Measurements from ENCODE around the gene PMPCB. TPM values are rescaled to one million over a fixed set of nuclear protein-coding genes. Genes with fewer than 3 reads are reported as not detected.
A peak's percentile ranks its signal among the peaks of the same experiment; 100 is the strongest.
"Not testable (repeated sequence)": the region's sequence is repeated elsewhere in the genome, so short reads cannot be mapped to it uniquely, and the experiment has no call there.

PMPCB gene, protein sequence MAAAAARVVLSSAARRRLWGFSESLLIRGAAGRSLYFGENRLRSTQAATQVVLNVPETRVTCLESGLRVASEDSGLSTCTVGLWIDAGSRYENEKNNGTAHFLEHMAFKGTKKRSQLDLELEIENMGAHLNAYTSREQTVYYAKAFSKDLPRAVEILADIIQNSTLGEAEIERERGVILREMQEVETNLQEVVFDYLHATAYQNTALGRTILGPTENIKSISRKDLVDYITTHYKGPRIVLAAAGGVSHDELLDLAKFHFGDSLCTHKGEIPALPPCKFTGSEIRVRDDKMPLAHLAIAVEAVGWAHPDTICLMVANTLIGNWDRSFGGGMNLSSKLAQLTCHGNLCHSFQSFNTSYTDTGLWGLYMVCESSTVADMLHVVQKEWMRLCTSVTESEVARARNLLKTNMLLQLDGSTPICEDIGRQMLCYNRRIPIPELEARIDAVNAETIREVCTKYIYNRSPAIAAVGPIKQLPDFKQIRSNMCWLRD
- 61.9 TPM for total RNA-seq

DNA sequence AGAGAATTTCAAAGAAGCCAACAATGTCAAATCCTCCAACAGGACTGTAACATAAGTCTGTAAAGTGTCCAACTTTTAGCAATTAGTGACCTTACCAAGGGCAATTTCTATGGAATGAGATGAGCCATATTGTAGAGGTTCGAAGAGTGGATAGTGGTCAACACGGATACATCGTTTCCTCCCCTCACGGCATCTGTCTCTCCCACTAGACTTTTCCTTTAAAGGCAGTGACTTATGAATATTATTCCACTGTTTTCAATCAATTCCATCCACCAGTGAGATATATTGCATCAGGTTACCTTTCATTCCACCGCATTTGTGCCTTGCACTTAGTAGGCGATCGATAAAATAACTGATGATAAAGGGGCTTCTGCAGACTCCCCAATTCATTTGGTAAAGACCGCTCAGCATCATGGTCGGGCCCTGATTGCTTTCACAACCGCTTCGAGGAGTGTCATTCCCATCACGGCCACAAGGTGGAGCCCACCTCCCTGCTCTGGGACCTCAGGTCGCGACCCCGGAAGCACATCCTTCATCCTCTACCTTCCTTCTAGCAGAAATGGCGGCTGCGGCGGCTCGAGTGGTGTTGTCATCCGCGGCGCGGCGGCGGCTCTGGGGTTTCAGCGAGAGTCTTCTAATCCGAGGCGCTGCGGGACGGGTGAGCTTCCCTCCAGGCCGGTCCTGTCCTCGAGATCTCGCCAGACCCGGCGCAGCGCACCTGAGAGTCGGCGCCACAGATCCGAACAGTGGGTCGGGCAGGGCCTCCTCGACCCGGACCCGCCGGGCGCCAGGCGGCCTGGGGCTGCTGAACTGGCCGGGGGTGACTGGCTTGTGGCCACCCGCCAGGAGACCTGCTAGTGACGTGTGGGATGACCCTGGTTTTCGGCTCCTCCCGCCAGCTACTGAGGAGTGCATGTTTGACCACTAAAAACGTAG, at the start of gene PMPCB:
PMPCB (plus strand) TSS at position 535 of the 936 bp plus-strand sequence; CDS start at position 560, 25 bp downstream.
- peak; percentile 90 for DNase-seq

DNA sequence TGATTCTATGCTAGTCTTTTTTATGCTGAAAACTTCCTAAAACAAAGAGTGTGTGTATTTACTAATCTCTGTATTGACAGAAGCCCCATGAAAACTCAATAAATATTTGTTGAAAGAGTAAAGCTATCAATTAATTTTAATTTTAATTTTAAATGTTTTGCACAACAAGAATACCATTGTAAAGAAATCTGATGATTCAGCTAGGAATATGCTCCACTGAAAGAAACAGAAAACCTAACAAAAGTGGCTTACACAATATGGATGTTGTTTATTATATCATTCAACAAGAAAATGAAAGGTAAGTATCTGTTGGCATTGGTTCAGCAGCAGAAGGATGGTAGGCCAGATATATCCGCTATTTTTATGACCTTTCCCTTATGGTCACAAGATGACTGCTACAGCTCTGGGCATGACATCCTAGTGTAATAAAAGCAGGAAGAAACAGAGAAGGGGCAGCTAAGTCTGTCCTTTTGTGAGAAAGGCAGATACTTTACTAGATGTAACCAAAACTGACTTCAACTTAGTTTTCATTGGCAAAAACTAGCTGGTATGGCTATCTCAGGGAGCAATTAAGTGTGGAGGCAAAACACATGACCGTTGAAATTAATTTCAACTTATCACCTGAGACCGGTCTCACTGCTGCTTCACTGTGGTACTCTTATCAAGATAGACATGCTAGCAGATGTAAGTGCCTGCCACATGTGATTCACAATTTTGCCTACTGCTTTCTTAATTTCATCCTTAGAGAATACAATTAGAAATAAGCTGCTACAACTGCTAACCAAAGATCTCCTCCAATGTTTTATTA, 43.3 kb upstream of the PMPCB start:
- not testable (repeated sequence) for DNase-seq

DNA sequence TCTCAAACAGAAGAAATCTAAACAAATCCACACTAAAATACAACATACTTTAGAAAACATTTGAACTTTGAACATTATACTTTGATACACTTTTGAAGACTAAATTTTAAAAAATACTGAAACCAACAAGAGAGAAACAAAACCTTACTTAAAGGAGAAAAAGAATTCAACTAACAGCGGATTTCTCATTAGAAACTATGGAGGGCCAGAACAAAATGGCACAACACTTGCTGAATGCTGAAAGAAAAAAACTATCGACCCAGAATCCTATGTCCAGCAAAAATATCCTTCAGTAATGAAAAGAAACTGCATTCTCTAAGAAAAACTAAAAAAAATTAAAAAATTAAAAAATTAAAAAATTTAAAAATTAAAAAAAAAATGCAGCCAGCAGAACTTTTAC, 33.2 kb upstream of the PMPCB start:
- not testable (repeated sequence) for DNase-seq

DNA sequence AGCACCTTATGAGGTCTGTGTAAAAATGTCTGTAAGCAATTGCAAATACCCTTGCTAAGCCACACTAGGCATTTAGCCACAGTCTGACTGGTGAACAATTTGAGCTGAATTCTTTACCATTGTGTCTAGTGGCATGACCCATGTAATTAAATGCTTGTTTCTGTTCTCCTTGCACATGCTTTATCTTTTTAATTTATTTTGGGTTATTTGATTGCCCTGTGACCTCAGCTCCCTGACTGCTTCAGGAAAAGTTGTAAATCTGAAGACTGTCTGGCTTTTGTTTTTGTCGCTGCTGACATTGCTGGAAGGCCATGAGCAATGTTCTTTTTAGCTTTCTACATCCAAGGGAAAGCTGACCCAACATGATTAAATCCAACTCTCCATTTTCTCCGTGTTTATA, 31.0 kb upstream of the PMPCB start:
- DNase-seq: not testable (repeated sequence)

DNA sequence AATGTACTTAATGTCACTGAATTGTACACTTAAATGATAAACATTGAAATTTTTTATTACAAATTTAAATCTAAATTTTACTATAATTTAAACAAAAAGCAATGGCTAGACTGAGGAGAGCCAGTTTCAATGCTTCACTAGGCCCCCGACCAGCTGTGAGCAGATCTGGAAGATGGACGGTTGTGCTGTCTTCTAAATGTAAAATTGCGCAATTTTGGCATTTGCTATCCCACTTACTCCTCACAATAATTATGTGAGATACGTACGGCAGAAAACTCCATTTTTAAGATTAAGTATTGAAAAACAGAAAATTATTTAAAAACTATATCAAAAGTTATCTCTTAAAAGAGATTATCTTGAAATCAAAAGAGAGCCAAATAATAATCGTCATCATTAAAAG, 23.9 kb upstream of the PMPCB start:
- DNase-seq: not testable (repeated sequence)

DNA sequence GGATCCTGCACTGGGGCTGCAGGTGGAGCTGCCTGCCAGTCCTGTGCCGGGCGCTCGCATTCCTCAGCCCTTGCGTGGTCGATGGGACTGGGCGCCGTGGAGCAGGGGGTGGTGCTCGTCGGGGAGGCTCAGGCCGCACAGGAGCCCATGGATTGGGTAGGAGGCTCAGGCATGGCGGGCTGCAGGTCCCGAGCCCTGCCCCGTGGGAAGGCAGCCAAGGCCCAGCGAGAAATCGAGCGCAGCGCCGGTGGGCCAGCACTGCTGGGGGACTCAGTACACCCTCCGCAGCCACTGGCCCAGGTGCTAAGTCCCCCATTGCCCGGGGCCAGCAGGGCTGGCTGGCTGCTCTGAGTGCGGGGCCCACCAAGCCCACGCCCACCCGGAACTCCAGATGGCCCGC, 22.4 kb upstream of the PMPCB start:
- DNase-seq: not testable (repeated sequence)

DNA sequence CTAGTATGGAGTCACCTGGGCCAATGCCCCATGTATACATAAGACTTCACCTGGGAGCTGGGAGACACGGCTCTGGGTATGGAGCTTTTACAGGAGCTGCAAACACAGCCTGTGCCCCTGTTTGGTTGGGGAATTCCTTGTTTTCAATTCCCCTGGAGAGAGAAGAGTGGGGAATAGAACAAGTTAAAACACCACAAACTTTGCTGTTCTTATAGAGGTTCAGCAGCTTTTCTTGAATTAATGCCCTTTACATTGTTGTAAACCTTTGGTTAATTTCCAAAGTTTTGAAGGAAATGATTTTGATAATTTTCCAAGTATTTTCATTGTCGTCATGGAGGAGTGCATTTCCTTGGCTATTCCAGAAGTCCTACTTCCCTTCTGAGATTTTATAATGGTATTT, 19.0 kb upstream of the PMPCB start:
- DNase-seq: not testable (repeated sequence)

DNA sequence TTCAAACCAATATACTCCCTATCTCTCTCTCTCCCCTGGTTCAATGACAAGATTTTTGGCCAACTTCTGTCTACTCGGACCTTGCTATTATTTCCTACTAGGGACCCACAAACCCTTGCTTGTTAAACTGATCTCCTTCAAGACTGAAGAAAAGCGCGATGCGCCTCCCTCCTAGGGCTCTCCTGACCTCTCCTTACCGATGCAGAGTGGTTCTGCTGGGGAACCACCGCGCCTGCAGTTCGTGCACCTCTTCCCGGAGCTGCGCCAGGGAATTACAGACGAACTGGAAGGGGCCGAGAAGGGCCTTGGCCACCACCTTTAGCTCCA, 17.6 kb upstream of the PMPCB start:
- DNase-seq: peak; percentile 22

DNA sequence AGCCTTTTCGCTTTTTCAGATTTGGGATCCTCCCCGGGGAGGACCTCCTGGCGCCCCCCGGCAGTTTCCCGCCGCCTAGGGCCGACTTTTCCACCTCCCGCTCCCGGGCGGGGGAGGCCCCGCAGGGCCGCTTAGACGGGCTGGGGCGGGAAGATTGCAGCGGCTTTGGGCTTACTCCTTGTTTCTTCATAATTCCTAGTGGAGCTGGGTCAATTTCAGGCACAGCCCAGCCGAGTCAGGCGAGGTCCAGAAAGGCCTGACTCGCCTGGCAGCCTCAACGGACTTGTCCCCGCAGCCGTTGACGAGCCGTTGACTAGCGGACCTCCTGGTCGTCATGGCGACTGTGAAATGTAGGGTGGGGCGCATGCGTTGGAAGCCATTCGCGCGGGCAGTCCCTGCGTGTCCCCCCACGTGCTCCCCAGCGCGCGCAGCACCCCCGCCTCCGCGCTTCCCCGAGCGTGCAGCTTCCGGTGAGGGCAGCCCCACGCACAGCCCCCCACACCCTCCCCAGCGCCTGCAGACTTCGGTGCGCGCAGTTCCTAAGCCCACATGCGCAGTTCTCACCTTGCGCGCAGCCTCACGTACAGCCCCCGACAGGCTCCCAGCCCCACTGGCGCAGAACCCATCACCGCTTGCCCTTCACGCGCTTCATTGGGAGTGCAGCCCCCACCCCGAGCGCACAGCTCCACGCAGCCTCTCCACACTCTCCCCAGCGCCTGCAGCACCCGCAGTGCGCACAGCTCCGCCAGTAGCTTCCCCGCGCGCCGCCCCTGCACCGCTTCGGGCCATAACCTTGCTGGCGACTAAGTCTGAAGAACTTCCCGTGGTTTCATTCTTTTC, 17.1 kb upstream of the PMPCB start:
- DNase-seq: peak; percentile 70

DNA sequence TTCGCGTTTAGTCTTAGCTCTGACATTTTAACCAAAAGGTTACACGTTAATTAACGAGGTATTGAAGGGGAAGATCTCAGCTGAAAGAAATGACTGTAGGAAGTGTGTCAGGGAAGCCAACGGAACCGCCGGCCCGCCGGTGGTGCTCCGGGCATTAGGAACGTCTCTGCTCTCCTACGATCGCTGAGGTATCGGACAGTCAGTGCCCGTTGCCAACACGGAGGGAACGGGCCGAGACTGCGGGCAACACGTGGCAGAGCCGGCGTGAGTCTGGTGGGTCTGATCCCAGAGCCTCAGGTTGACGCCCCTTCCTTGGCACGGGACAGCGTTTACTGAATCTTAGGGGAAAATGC, 16.5 kb upstream of the PMPCB start:
- peak; percentile 37 for DNase-seq

DNA sequence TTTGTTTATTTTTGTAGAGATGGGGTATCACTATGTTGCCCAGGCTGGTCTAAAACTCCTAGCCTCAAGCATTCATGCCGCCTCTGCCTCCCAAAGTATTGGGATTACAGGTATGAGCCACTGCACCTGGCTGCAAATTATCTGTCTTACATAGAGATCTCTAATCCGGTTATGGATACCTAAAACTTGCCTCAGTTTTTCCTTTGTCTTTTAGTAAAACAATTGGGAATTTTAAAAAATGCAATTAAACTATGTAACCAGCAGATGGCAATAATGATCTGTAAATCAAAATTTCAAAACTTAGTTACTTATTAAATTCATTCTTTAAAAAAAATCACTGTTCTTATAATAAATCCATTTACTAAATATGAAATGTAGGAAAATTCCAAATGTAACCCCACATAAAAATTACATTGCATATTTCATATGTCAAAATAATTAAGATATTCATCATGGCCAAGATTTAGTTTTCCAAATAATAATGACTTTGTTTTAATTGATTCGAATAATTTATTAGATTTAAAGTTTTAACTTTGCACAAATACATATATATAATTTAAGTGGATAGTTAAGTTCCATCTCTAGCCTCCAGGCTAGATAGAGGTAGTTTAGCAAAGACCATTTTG, 14.3 kb upstream of the PMPCB start:
- not testable (repeated sequence) for DNase-seq

DNA sequence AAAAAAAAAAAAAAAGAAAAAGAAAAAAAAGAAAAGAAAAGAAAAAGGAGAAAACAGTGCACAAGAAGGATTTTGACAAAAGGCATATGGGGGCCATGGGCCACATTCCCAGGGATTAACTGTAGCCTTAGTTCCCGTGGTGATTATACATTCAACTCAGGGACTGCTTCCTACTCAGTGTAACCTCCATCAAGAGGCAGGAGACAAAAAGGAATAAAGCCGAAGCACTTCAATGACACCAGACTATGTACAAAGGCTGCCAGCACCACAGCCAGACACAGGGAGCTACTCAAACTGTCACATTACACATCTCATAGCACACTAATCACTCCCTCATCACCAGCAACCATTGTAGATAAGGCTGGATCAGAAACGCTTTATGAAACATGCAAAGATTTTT, 5.1 kb upstream of the PMPCB start:
- no peak for DNase-seq

DNA sequence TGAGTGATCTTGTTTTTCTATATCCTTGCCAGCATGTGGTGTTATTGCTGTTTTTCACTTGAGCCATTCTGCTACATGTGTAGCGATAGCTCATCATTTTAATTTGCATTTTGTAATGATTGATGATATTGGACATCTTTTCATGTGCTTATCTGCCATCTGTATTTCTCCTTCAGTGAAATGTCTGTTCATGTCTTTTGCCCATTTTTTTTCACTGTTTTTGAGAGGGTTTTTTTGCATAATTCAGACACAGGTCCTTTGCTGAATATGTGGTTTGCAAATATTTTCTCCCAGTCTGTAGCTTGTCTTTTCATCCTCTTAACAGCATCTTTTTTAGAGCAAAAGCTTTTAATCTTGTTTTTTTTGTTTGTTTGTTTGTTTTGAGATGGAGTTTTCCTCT, 3.7 kb upstream of the PMPCB start:
- no peak for DNase-seq

DNA sequence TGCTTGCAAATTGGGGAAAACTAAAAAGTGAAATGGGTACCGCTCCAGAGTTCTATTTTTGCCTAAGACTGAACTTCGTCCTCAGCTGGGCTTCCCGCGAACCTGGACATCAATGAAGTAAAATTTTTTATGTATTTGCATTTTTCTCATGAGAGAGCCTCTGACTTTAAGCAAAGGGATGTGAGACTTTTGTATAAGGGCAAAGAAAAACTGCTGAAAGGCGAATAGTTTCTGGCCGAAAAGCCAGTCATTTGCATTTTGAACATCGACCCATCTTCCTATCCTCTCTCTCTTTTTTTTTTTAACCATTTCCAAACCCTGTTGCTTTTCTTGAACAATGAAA, 573 bp downstream of the PMPCB start:
- DNase-seq: no peak

DNA sequence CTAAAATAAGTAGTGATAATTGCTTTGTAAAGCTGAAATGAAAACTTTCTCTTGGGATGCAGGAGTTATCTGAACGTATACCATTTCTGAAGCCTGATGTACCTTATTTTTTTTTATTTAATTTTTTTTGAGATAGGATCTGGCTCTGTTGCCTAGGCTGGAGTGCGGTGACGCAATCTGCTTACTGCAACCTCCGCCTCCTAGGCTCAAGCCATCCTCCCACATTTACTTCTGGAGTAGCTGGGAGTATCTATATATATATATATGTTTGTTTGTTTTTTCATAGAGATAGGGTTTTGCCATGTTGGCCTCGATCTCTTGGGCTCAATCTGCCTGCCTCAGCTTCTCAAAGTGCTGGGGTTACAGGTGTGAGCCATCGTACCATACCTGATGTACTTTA, 2.4 kb downstream of the PMPCB start:
- no peak for DNase-seq

DNA sequence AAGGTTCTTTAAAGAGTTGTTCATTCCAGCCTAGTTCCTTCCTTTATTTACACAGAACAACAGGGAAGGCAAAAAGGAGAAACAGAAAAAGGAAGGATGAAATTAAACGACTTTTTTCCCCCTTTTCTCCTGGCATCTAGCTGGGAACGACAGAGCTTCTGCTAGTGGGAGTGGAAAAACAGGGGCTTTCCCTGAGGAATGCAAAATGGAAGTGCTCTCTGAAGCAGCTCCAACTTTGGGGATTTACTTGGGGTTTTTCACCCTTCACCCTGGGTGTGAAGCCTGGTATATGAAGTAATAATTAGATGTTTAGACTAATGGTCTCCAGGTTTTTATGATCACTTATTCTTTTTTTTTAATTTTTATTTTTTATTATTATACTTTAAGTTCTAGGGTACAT, 4.2 kb downstream of the PMPCB start:
- no peak for DNase-seq

DNA sequence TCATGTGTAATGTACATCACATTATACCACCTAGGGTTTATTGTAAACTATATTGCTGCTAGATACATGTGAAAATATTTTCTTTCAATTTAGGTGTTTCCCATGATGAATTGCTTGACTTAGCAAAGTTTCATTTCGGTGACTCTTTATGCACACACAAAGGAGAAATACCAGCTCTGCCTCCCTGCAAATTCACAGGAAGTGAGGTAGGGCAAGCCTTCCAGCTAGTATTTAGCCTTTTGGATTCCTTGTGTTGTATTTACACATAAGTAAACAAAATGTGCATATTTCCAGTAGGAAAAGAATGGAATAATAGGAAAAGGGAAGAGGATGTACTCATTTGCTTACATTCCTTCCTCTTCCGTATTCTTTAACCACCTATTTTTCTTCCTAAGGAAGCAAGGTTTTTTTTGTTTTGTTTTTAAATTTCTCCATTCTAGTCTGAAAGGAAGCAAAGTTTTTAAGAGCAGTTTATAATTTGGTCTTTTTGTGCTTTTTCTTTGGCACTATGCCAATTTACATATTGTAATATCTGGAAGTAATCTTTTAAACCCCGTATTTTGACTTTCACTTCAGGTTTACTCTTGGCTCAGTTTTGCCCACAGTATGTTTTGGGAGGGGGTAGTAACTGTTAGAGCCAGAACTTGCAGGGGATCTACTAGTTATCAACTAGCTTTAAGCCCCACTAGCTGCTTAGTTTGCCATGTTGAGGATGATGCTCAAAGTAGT, 10.4 kb downstream of the PMPCB start:
- no peak for DNase-seq

DNA sequence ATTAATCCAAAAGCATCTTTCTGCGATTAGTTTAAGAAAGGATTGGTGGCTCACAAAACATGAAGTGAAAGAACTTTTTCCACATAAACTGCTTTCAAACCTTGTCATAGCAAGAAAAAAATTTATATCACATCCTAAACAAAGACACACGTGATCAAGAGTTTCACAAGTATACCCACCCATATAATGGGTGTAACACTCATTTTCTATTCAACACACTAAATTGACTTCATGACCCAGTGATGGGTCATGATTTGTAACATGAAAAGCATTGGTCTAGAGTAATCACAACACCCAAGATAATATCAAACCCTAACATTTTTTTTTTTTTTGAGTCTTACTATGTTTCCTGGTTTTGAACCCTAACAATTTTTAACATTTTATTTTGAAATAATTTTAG, 17.6 kb downstream of the PMPCB start:
- no peak for DNase-seq

DNA sequence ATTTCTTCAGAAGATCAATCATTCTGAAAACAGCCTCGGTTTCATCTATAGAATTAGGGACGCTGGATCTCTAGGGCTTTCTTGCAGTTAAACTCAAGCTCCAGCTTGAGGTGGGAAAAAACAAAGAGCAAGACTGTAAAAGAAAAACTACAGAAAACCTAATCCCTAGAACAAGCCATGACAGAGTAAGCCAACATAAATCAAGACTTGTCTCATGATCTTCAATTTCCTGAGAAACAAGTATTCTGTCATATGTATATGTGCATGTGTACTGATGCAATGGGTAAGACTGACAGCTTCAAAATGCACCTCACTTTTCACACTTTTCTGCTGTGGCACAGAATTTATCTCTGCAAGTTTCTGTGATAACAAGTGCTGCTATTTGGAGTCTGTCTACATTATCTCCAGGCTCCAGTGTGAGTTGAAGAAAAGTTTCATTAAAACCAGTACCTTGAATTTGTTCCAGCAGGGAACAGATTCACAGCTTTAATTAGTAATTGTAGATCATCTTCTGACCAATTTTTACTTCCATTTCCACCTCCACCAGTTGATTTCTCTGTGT, 19.2 kb downstream of the PMPCB start:
- DNase-seq: no peak

DNA sequence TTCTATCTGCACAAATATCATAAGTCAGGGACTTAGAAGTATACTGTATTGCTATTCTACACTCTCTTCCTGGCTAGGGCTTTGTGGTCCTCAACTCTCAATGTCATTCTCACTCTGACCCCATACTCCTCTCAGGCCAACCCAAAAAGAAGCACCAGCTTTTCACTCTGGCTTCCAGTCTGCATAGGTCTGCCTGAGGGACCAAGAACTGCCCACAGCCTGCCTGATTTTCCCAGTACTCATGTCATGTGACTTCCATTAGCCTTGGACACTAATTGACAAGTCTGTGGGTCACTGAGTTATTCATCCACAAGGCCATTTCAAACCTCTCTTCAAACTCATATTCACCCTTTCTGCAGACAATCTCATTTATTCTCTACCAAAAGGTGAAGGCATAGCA, 19.8 kb downstream of the PMPCB start:
- DNase-seq: no peak

Data from occipital lobe (tissue), 2 donors.